Smooth muscle cell (in vitro differentiated cells): Measurements from ENCODE around the gene NCAM1. TPM values are rescaled to one million over a fixed set of nuclear protein-coding genes. Genes with fewer than 3 reads are reported as not detected.

Experiments used
- DNase-seq: peaks from one replicate; lab custom pipeline; 2025; ENCODE audit not compliant: unreplicated experiment; lab: John Stamatoyannopoulos, UW
- H2AFZ ChIP-seq: fragments of 200-600 bp; sonication (generic); 2 replicates; pipeline ENCODE4 v1.6.0; 2016; ENCODE audit warnings: antibody characterized with exemption, low read depth, mild to moderate bottlenecking
- H3F3A ChIP-seq: fragments of 200-600 bp; sonication (generic); 2 replicates; pipeline ENCODE4 v1.6.0; 2017; ENCODE audit warnings: antibody characterized with exemption, low read depth
- H3K27ac ChIP-seq: fragments of 200-600 bp; sonication (generic); 2 replicates; pipeline ENCODE4 v1.5.1; 2016; ENCODE audit warnings: low read depth, mild to moderate bottlenecking
- H3K27me3 ChIP-seq: fragments of 200-600 bp; sonication (generic); 2 replicates; pipeline ENCODE4 v1.6.1; 2016; ENCODE audit warnings: low read depth, mild to moderate bottlenecking
- H3K36me3 ChIP-seq: fragments of 200-600 bp; sonication (generic); 2 replicates; pipeline ENCODE4 v1.5.1; 2016; ENCODE audit warnings: low read depth
- H3K4me1 ChIP-seq: fragments of 200-600 bp; sonication (generic); 2 replicates; pipeline ENCODE4 v1.5.1; 2016; ENCODE audit warnings: low read depth
- H3K4me2 ChIP-seq: fragments of 200-600 bp; sonication (generic); 2 replicates; pipeline ENCODE4 v1.6.0; 2016; ENCODE audit warnings: mild to moderate bottlenecking
- H3K4me3 ChIP-seq: fragments of 200-600 bp; sonication (generic); 2 replicates; pipeline ENCODE4 v1.5.1; 2016; ENCODE audit warnings: mild to moderate bottlenecking
- H3K79me2 ChIP-seq: fragments of 200-600 bp; sonication (generic); 2 replicates; pipeline ENCODE4 v1.6.0; 2016; ENCODE audit warnings: low read depth, mild to moderate bottlenecking
- H3K9ac ChIP-seq: fragments of 200-600 bp; sonication (generic); 2 replicates; pipeline ENCODE4 v1.6.0; 2016; ENCODE audit warnings: low read depth
- H3K9me3 ChIP-seq: fragments of 200-600 bp; sonication (generic); replicated peaks from 2 replicates; pipeline ENCODE4 v1.5.1; 2016; ENCODE audit warnings: low read depth
- H4K20me1 ChIP-seq: fragments of 200-600 bp; sonication (generic); 2 replicates; pipeline ENCODE4 v1.6.0; 2016; ENCODE audit warnings: low read depth
- WGBS: methylation state at CpG from one replicate; pipeline ENCODE4 v1.1.7; 2016; ENCODE audit warnings: low lambda C conversion rate; 5-methylcytosine and 5-hydroxymethylcytosine counted together
- polyA plus RNA-seq: library from polyadenylated mRNA; unstranded; fragments of >200 nt; fragmentation: Nextera tagmentation; extraction: Ambion mirVana; gene quantifications from 2 replicates; pipeline ENCODE4 v1.2.1, GENCODE V29; 2016
- total RNA-seq: library from RNA; depleted of rRNA; stranded (reverse); fragments of >200 nt; gene quantifications from 2 replicates; pipeline ENCODE4 v1.2.3, GENCODE V29; 2014
- TF ChIP-seq, protein P1 (sequence below): fragments of 200-600 bp; sonication (generic); IDR thresholded peaks from 2 replicates; pipeline ENCODE4 v1.5.1; 2017; ENCODE audit warnings: borderline replicate concordance, mild to moderate bottlenecking, antibody characterized with exemption; ENCODE audit not compliant: insufficient read depth, poor library complexity, severe bottlenecking

Gene NCAM1
- total and polyA plus RNA-seq, 2 experiments from 2014 or later = 8.1 to 12.0 TPM

DNA sequence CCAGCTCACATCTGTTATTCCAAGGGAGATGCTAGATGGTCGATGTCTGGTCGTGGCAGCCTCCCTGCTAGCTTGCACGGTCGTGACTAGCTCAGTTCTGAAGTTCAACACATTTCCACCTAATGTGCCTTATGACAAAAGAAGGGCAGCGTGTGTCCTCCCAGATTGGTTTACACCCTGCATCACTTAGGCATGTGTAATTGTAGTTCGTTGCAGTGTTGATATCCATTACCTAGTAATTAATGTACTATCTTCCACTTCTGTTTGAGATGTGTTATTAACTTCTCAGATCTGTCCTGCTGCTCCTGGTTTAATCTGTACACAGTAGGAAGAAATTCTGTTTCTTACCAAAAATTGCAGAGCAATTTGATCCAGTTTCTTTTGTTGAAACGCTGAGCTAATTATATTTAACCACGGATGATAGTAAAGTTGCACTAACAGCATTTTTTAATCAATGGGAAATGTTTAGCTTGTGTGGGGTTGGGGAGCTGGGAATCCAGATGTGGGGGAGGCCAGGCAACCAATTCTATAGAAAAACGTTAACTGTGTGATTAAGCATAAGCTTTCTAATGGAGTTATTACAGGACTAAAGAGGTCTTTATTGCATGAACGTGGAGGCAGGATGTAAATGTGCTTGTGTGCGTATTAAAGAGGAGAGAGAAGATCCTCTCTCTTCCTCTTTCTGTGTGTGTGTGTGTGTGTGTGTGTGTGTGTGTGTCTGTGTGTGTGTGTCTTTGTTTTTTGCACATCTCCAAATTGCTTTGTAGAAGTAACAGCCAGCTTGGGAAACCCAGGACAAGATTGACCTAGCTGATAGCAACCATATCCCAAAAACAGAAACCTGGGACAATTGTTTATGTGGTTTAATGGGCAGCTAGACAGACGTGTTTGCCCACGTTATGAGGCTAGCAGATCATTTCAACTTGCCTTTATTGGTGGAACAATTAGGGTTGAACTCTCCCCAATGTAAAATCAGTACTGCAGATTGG lies 207.4 kb downstream of the NCAM1 start:
- no peaks in the 10 kb centered on the region for H4K20me1 ChIP-seq
- H3K9ac ChIP-seq = no peak overlapping the region
- DNase-seq = no peak
- no peaks in the 10 kb centered on the region for H3K36me3 ChIP-seq
- TF ChIP-seq, protein P1, sequence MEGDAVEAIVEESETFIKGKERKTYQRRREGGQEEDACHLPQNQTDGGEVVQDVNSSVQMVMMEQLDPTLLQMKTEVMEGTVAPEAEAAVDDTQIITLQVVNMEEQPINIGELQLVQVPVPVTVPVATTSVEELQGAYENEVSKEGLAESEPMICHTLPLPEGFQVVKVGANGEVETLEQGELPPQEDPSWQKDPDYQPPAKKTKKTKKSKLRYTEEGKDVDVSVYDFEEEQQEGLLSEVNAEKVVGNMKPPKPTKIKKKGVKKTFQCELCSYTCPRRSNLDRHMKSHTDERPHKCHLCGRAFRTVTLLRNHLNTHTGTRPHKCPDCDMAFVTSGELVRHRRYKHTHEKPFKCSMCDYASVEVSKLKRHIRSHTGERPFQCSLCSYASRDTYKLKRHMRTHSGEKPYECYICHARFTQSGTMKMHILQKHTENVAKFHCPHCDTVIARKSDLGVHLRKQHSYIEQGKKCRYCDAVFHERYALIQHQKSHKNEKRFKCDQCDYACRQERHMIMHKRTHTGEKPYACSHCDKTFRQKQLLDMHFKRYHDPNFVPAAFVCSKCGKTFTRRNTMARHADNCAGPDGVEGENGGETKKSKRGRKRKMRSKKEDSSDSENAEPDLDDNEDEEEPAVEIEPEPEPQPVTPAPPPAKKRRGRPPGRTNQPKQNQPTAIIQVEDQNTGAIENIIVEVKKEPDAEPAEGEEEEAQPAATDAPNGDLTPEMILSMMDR = no peak
- no peak overlapping the region for H3K27ac ChIP-seq
- no peak overlapping the region for H2AFZ ChIP-seq
- no peaks in the 10 kb centered on the region for H3K27me3 ChIP-seq
- H3K79me2 ChIP-seq = no peaks in the 10 kb centered on the region
- H3K4me2 ChIP-seq = no peak overlapping the region
- WGBS = 58% methylated on average over 13 of the region's 13 CpGs
- no peaks in the 10 kb centered on the region for H3K4me1 ChIP-seq
- H3F3A ChIP-seq = no peaks in the 10 kb centered on the region
- H3K4me3 ChIP-seq = no peak overlapping the region
- H3K9me3 ChIP-seq = no peaks in the 10 kb centered on the region

GRCh38 chr11:113172382-113172951 lies 211.2 kb downstream of the NCAM1 start:
- TF ChIP-seq, protein P1 = no peak
- H3K27me3 ChIP-seq = no peaks in the 10 kb centered on the region

GRCh38 chr11:113173126-113173525 lies 211.9 kb downstream of the NCAM1 start:
- H3F3A ChIP-seq = peaks cover 5% of the 10 kb centered on the region
- 97% methylated on average over 4 of the region's 4 CpGs for WGBS

More at GRCh38 chr11:113172382-113172951, 211.2 kb downstream of the NCAM1 start:
- DNase-seq = no peak
- 85% methylated on average over 6 of the region's 6 CpGs for WGBS
- H3K36me3 ChIP-seq = no peaks in the 10 kb centered on the region
- H3F3A ChIP-seq = peaks cover 5% of the 10 kb centered on the region
- no peaks in the 10 kb centered on the region for H3K9me3 ChIP-seq
- no peaks in the 10 kb centered on the region for H3K79me2 ChIP-seq
- no peak overlapping the region for H3K4me2 ChIP-seq
- H3K27ac ChIP-seq = no peak overlapping the region
- no peak overlapping the region for H3K9ac ChIP-seq
- H4K20me1 ChIP-seq = no peaks in the 10 kb centered on the region
- H3K4me3 ChIP-seq = no peak overlapping the region
- no peaks in the 10 kb centered on the region for H3K4me1 ChIP-seq
- no peak overlapping the region for H2AFZ ChIP-seq

More at GRCh38 chr11:113173126-113173525, 211.9 kb downstream of the NCAM1 start:
- no peaks in the 10 kb centered on the region for H4K20me1 ChIP-seq
- H3K4me1 ChIP-seq = peaks cover 4% of the 10 kb centered on the region
- no peak overlapping the region for H3K4me3 ChIP-seq
- no peak overlapping the region for H3K4me2 ChIP-seq
- DNase-seq = no peak
- TF ChIP-seq, protein P1 = no peak
- no peaks in the 10 kb centered on the region for H3K36me3 ChIP-seq
- H3K27ac ChIP-seq = no peak overlapping the region
- H3K9me3 ChIP-seq = no peaks in the 10 kb centered on the region
- H3K27me3 ChIP-seq = no peaks in the 10 kb centered on the region
- no peaks in the 10 kb centered on the region for H3K79me2 ChIP-seq
- no peak overlapping the region for H3K9ac ChIP-seq
- H2AFZ ChIP-seq = no peak overlapping the region
